AG20443 (cell line): ENCODE results near the gene TRIM13.
"Not testable (repeated sequence)": the region's sequence is repeated elsewhere in the genome, so short reads cannot be mapped to it uniquely, and the experiment has no call there.

Source experiments
- DNase-seq: peaks from one replicate; pipeline ENCODE4 v3.0.0; 2012; ENCODE audit warnings: low spot score, mixed read lengths

TRIM13 gene

GRCh38 chr13:50060718-50061117 is 63.9 kb downstream of the TRIM13 start:
- DNase-seq, result no peak

- not testable (repeated sequence) for DNase-seq
These were observed 65.5 kb downstream of the TRIM13 start for GRCh38 chr13:50062336-50062735.

- DNase-seq, result no peak
These were observed 68.9 kb downstream of the TRIM13 start for GRCh38 chr13:50065712-50066111.
